ENCODE results near the gene TPM4.
"Not testable (repeated sequence)": the region's sequence is repeated elsewhere in the genome, so short reads cannot be mapped to it uniquely, and the experiment has no call there.

The TPM4 gene

DNA sequence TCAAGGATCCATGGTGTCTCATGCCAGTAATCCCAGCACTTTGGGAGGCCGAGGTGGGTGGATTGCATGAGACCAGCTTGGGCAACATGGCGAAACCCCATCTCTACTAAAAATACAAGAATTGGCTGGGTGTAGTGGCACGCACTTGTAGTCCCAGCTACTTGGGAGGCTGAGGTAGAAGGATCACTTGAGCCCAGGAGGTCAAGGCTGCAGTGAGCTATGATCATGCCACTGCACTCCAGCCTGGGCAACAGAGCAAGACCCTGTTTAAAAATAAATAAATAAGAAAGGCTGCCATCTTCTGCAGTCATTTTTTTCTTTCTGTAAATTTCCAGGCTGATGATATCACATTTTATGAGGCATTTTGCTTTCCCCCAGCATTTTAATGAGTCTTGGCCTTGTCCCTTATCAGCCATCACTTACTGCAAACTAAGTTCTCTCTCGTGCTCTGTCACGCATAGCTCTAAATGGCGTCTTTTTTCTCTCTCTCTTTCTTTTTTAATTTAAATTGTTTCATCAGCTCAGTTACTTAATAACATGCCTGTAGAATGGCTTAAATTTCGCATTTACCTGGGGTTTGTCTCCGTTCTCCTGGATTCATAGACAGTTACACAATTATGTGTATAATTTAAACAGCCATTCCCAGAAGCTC is 23.1 kb downstream of the TPM4 start:
- DNase-seq = not testable (repeated sequence)

DNA sequence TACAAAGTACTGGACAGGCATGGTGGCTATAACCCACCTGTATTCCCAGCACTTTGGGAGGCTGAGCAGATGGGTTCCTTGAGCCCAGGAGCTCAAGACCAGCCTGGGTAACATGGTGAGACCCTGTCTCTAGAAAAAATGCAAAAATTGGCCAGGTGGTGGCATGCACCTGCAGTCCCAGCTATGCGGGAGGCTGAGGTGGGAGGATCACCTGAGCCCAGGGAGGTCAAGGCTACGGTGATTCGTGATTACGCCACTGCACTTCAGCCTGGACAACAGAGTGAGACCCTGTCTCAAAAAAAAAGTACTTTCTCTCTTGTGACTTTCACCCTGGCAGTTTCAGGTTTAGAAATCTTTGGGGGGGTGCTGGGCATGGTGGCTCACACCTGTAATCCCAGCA is 24.2 kb downstream of the TPM4 start:
- no peak for DNase-seq

GRCh38 chr19:16104722-16105121 is 28.4 kb downstream of the TPM4 start:
- no peak for DNase-seq

GRCh38 chr19:16106121-16106520 is 29.8 kb downstream of the TPM4 start:
- no peak for DNase-seq

- peak; percentile 99 for DNase-seq
Observed at GRCh38 chr19:16111160-16111908, 35.0 kb downstream of the TPM4 start, which contains the start of gene RAB8A. RAB8A (plus strand) TSS chr19:16111889; CDS start chr19:16111902, 13 bp downstream.

GRCh38 chr19:16111909-16112752 is 35.8 kb downstream of the TPM4 start:
- no peak for DNase-seq

GRCh38 chr19:16112778-16113177 is 36.5 kb downstream of the TPM4 start:
- DNase-seq = no peak

DNA sequence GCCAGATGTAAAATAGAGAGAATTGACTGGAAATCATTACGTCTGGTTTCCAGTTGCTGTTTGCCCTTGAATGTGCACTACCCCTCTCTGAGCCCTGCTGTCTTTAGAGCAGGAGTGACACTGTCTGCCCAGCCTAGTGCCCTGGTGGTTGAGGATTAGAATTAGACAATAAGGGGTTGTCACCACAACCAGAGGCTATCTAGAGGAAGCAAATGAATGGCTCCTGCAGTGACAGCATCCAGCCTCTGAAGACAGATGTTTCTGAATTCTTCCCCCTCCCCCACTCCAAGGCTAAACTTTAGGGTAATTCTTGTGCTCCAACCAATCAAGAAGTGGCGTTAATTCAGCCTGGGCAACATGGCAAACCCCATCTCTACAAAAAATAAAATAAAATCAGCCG is 37.4 kb downstream of the TPM4 start:
- DNase-seq = no peak

GRCh38 chr19:16115301-16116039 is 39.2 kb downstream of the TPM4 start:
- DNase-seq = no peak

DNA sequence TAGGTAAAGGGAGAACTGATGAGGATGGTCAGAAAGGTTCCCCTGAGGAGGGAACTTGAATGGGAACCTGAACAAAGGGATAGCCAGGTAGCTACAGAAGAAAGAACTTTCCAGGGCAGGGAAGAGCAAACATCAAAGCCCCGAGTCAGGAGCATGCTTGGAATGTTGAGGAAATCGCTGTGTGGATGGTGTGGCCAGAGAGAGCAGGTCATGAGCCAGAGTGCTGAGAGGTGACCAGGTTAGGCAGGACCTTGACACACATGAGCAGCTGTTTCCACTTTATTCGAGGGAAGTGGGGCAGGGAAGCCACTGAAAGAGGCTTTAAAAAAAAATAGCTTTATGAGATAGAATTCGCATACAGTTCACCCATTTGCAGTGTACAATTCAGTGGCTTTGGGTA is 39.8 kb downstream of the TPM4 start:
- DNase-seq = no peak

GRCh38 chr19:16117594-16118033 is 41.3 kb downstream of the TPM4 start:
- DNase-seq = no peak

- DNase-seq = no peak
Observed at GRCh38 chr19:16118489-16119033, 42.3 kb downstream of the TPM4 start.

- not testable (repeated sequence) for DNase-seq
Observed at GRCh38 chr19:16119075-16119857, 43.0 kb downstream of the TPM4 start.

DNA sequence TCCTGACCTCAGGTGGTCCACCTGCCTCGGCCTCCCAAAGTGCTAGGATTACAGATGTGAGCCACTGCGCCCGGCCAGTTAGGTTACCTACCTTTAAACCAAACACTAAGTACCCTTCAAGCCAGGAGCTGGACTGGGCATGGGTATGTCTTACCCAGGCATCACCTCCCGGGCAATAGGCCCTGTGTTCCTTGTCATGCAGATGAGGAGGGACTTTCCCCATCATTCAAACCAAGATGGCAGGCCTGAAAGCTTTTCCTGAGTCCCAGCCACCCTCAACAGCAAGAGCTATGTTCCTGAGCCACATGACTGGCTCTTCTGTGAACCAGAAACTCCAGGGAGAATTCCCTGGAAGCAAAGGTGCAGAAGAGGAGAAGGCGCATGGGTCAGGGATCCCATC is 44.8 kb downstream of the TPM4 start:
- no peak for DNase-seq

DNA sequence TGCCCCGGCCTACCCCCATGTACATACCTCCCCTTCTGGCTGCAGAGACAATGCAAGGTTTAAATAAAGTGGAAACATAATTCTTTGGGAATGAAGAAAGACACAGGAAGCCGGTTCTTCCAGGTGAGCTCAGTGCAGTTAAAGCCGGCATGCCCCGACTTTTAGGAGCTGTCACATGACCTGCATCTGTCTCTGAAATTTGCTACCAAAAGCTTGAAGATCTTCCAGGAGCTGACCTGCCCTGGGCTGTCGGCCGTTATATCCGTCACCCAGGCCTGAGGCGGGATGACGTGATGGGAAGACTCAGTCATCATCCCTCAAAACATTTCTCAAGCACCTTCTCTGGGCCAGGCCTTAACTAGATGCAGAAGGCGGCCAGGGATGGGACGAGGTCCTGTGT is 45.7 kb downstream of the TPM4 start:
- no peak for DNase-seq

- no peak for DNase-seq
Observed at GRCh38 chr19:16124953-16125352, 48.7 kb downstream of the TPM4 start.

- no peak for DNase-seq
Observed at GRCh38 chr19:16125737-16126495, 49.6 kb downstream of the TPM4 start.

DNA sequence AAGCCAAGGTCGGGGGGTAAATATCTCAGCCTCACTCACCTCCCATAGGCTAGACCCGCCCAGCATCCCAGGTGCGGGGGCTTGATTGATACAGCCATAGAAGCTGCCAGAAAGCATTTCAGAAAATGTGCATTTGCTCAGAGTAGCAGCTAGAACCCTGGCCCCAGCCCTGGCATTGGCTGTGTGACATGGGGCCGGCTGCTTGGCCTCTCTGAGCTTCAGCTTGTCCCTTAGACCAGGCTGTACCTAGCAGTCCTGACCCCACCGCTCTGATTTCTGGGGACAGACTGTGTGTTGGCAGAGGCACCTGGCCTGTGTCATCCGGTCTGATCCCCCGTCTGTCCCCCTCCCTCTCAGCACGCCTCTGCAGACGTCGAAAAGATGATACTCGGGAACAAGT is 50.8 kb downstream of the TPM4 start:
- no peak for DNase-seq

DNA sequence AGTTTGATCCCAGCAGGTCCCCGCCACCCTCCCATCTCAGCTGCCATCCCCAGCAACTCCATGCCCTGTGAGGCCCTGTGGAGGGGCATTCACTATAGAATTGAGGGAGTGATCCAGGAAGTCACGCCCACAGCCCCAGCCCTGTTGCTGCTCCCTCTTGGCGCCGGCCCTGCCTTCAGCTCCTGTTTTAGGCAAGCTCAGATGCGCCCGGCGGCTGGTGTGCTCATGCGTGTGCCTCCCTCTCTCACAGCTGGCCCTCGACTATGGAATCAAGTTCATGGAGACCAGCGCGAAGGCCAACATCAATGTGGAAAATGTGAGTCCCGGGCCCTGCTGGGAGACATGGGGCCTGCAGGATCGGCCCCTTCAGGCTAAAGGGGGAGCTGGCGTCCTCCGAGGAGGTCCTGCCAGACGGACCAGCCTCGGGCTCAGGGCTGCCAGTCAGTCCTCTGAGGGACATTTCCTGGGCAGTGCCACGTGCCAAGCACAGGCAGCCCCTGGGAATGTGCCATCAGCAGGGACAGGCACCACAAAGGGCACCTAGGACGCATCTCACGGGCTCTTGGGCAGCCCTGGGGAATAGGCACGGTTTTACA is 51.6 kb downstream of the TPM4 start:
- DNase-seq = no peak

DNA sequence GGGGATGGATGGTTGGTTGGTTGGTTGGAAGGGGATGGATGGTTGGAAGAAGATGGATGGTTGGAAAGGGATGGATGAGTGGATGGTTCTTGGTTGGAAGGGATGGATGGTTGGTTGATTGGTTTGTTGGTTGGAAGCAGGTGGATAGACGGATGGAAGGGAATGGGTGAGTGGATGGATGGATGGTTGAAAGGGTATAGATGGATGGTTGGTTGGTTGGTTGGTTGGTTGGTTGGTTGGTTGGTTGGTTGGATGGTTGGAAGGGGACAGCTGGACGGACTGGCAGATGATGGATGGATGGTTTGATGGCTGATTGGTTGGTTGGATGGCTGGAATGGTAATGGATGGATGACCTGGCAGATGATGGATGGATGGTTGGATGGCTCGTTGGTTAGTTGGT is 55.4 kb downstream of the TPM4 start:
- no peak for DNase-seq

GRCh38 chr19:16133818-16134217 is 57.5 kb downstream of the TPM4 start:
- no peak for DNase-seq
